Neuronal stem cell (in vitro differentiated cells): ENCODE data around the gene MAB21L4.

Source experiments
- DNase-seq: peaks from one replicate; pipeline ENCODE4 v3.0.0-alpha.2; 2013; ENCODE audit warnings: low spot score
- H2AFZ ChIP-seq: one replicate; pipeline ENCODE4 v1.6.1; 2013; ENCODE audit warnings: mild to moderate bottlenecking, low read length, inconsistent platforms
- H2AK5ac ChIP-seq: 2 replicates; pipeline ENCODE4 v1.6.1; 2013; ENCODE audit warnings: low read depth, mild to moderate bottlenecking, inconsistent platforms, low read length, moderate library complexity, mixed read lengths
- H2BK120ac ChIP-seq: 2 replicates; pipeline ENCODE4 v1.6.1; 2013; ENCODE audit warnings: low read depth, mild to moderate bottlenecking, inconsistent platforms, low read length, moderate library complexity, mixed read lengths
- H2BK12ac ChIP-seq: one replicate; pipeline ENCODE4 v1.6.1; 2013; ENCODE audit warnings: low read length, inconsistent platforms
- H2BK15ac ChIP-seq: 2 replicates; pipeline ENCODE4 v1.6.1; 2013; ENCODE audit warnings: mild to moderate bottlenecking, low read length, inconsistent platforms, mixed read lengths
- H2BK5ac ChIP-seq: one replicate; pipeline ENCODE4 v1.6.1; 2013; ENCODE audit warnings: inconsistent platforms, mild to moderate bottlenecking, low read length, moderate library complexity
- H3K14ac ChIP-seq: one replicate; pipeline ENCODE4 v1.6.1; 2013; ENCODE audit warnings: low read length, inconsistent platforms
- H3K18ac ChIP-seq: 2 replicates; pipeline ENCODE4 v1.6.1; 2013; ENCODE audit warnings: low read length, inconsistent platforms
- H3K23ac ChIP-seq: 2 replicates; pipeline ENCODE4 v1.6.1; 2013; ENCODE audit warnings: low read depth, mild to moderate bottlenecking, mixed read lengths, low read length, inconsistent platforms; ENCODE audit not compliant: poor library complexity
- H3K27ac ChIP-seq: replicated peaks from 3 replicates; pipeline ENCODE4 v1.5.1; 2013; ENCODE audit warnings: low read length, inconsistent platforms
- H3K27me3 ChIP-seq, 3 experiments: 2 replicates each; pipeline ENCODE4 v1.6.1; 2013; ENCODE audit warnings: low read length in 3 of 3, mild to moderate bottlenecking in 2 of 3, inconsistent platforms in 1 of 3, low read depth in 1 of 3, mixed read lengths in 1 of 3, moderate library complexity in 1 of 3; ENCODE audit not compliant: control insufficient read depth in 3 of 3, insufficient read depth in 3 of 3
- H3K36me3 ChIP-seq, 2 donors: replicated peaks in 1 of 2; 2 replicates each; pipeline ENCODE4 v1.6.1; 2013; ENCODE audit warnings: low read length in 2 of 2; ENCODE audit not compliant: control insufficient read depth in 2 of 2, insufficient read depth in 2 of 2
- H3K4ac ChIP-seq: 2 replicates; pipeline ENCODE4 v1.6.1; 2013; ENCODE audit warnings: inconsistent platforms, mild to moderate bottlenecking, low read length, moderate library complexity
- H3K4me1 ChIP-seq, 2 donors: 1 replicate in 1 of 2; 2 replicates in 1 of 2; pipeline ENCODE4 v1.6.1; 2013; ENCODE audit warnings: low read length in 2 of 2, low read depth in 1 of 2; ENCODE audit not compliant: control insufficient read depth in 2 of 2, insufficient read depth in 1 of 2
- H3K4me2 ChIP-seq: one replicate; pipeline ENCODE4 v1.6.1; 2013; ENCODE audit warnings: mild to moderate bottlenecking, low read length, inconsistent platforms; ENCODE audit not compliant: insufficient read depth, poor library complexity, severe bottlenecking
- H3K4me3 ChIP-seq, 2 donors: 2 replicates each; pipeline ENCODE4 v1.5.1; 2013; ENCODE audit warnings: low read length in 2 of 2, mild to moderate bottlenecking in 2 of 2, inconsistent platforms in 1 of 2, moderate library complexity in 1 of 2
- H3K79me1 ChIP-seq: one replicate; pipeline ENCODE4 v1.6.1; 2013; ENCODE audit warnings: low read depth, mild to moderate bottlenecking, inconsistent platforms, low read length, moderate library complexity
- H3K9ac ChIP-seq: one replicate; pipeline ENCODE4 v1.6.1; 2013; ENCODE audit warnings: mild to moderate bottlenecking, low read depth, low read length, inconsistent platforms; ENCODE audit not compliant: poor library complexity
- H3K9me3 ChIP-seq, 2 donors: replicated peaks in 1 of 2; 2 replicates each; pipeline versions ENCODE3 to v1.6.1; 2013; ENCODE audit warnings: low read length in 2 of 2, mild to moderate bottlenecking in 2 of 2, inconsistent platforms in 1 of 2, low read depth in 1 of 2, mixed read lengths in 1 of 2, moderate library complexity in 1 of 2; ENCODE audit not compliant: control insufficient read depth in 2 of 2, insufficient read depth in 1 of 2
- H4K8ac ChIP-seq: one replicate; pipeline ENCODE4 v1.6.1; 2013; ENCODE audit warnings: low read depth, mild to moderate bottlenecking, inconsistent platforms, low read length, moderate library complexity
- H4K91ac ChIP-seq: one replicate; pipeline ENCODE4 v1.6.1; 2013; ENCODE audit warnings: low read length, low read depth, mild to moderate bottlenecking, inconsistent platforms; ENCODE audit not compliant: poor library complexity
- WGBS, 2 donors: extraction: QIAGEN DNeasy Blood & Tissue Kit; methylation state at CpG; one replicate each; pipeline ENCODE4 v1.1.7; 2013; ENCODE audit warnings: missing lambda C conversion rate in 2 of 2, mixed read lengths in 1 of 2; ENCODE audit not compliant: insufficient read length in 2 of 2, insufficient replicate concordance in 1 of 2; ENCODE audit errors: extremely low coverage in 2 of 2; 5-methylcytosine and 5-hydroxymethylcytosine counted together

MAB21L4 gene

DNA sequence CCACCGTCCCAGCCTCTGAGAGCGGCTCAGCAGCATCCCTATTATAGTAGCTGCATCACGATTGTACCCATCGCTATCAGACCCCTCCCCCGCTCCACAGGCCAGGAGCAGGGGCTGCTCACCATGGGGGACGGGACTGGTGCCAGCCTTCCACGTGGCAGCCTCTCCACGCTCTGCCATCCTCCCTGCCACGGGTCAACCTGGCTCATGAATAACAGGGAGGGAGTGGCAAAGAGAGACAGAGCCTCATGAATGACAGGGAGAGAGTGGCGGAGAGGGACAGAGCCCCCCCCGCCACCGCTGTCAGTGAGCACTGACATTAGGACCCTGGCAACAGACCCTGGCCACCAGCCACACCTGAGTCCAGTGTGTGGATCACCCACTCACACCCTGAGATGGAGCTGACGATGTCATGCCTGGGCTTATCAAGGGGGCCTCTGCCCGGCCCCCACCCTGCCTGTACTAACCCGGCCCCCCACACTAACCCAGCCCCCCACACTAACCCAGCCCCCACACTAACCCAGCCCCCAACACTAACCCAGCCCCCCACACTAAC is 27.1 kb upstream of the MAB21L4 start:
- Histone ChIP-seq H3K27me3 (peaks cover 0 to 35% (median 0%) of the 10 kb centered on the region in 3 experiments), H2BK15ac (peak overlapping the region; percentile 67), H4K8ac (peak overlapping the region; percentile 43), H3K4me1 (peaks cover 0 to 2% of the 10 kb centered on the region in 2 donors), H4K91ac (peak overlapping the region; percentile 85), H2BK12ac (no peak overlapping the region), H2AK5ac (peak overlapping the region; percentile 93), H3K9ac (peak overlapping the region; percentile 44), H3K14ac (peak overlapping the region; percentile 17), H2BK120ac (no peak overlapping the region), H3K79me1 (peaks cover 5% of the 10 kb centered on the region), H3K27ac (peak overlapping the region; percentile 6), H3K4ac (no peak overlapping the region), H3K18ac (peak overlapping the region; percentile 87), H3K36me3 (no peaks in the 10 kb centered on the region), H3K4me2 (no peak overlapping the region), H3K9me3 (no peaks in the 10 kb centered on the region), H2AFZ (no peak overlapping the region), H3K23ac (peak overlapping the region; percentile 52), H3K4me3 (no peak overlapping the region), H2BK5ac (no peak overlapping the region)
- WGBS, 2 donors, result no CpG with 5 or more reads among the region's 15 CpGs
- no peak for DNase-seq

DNA sequence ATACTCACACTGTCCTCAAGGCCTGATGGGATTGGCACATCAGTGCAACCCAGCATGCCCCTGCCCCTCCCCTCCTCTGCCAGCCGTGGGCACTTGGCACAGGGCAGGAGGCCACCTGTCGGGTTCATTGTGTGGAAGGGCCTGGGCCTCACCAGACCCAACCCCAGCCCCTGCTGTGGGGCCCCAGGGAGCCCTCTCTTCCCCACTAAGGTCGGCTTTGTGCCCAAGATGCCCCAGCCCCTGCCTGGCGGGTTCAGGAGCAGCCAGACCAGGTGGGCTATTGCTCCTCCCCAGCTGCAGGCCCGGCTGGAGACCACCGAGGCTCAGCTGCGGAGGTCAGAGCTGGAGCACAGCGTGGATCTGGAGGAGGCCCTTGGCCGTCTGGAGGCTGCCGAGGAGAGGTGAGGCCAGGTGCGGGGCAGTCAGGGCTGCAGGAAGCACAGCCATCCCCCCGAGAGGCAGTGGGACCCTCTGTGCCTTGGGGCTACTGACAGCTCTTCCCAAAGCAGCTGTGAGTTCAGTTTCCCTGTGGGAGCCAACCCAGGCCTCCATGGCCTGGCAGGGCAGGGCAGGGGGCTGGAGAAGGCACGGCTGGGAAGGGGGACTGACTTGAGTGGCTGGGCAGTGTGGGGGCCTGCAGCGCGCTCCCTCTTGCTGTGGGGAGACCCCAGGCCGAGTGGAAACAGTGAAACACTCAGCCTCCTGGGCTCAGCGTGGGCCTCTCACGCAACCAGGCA is 26.5 kb upstream of the MAB21L4 start:
- no peaks in the 10 kb centered on the region for H3K9me3 ChIP-seq
- peak overlapping the region; percentile 85 for H4K91ac ChIP-seq
- no peak overlapping the region for H3K4me3 ChIP-seq
- H2AK5ac ChIP-seq, result peak overlapping the region; percentile 93
- peak overlapping the region; percentile 75 for H2BK15ac ChIP-seq
- no peaks in the 10 kb centered on the region for H3K36me3 ChIP-seq
- no peak overlapping the region for H3K4me2 ChIP-seq
- no CpG with 5 or more reads among the region's 18 CpGs for WGBS, 2 donors
- H3K18ac ChIP-seq, result peak overlapping the region; percentile 87
- peaks cover 0 to 2% of the 10 kb centered on the region in 2 donors for H3K4me1 ChIP-seq
- H3K27me3 ChIP-seq, result peaks cover 0 to 42% (median 0%) of the 10 kb centered on the region in 3 experiments
- H3K4ac ChIP-seq, result no peak overlapping the region
- no peak for DNase-seq
- no peak overlapping the region for H2BK5ac ChIP-seq
- no peak overlapping the region for H2BK12ac ChIP-seq
- no peak overlapping the region for H2AFZ ChIP-seq
- H3K79me1 ChIP-seq, result peaks cover 5% of the 10 kb centered on the region
- peak overlapping the region; percentile 43 for H4K8ac ChIP-seq
- peak overlapping the region; percentile 6 for H3K27ac ChIP-seq
- peak overlapping the region; percentile 21 for H3K9ac ChIP-seq
- peak overlapping the region; percentile 71 for H3K14ac ChIP-seq
- H3K23ac ChIP-seq, result peak overlapping the region; percentile 43
- H2BK120ac ChIP-seq, result no peak overlapping the region

- Histone ChIP-seq H3K79me1 (peaks cover 5% of the 10 kb centered on the region), H3K4me3 (no peak overlapping the region), H4K91ac (no peak overlapping the region), H3K4ac (no peak overlapping the region), H2BK15ac (peak overlapping the region; percentile 75), H3K14ac (no peak overlapping the region), H3K4me2 (no peak overlapping the region), H3K4me1 (peaks cover 0 to 5% of the 10 kb centered on the region in 2 donors), H2BK120ac (no peak overlapping the region), H2AFZ (no peak overlapping the region), H2AK5ac (peak overlapping the region; percentile 93), H2BK12ac (peak overlapping the region; percentile 41), H3K9me3 (no peaks in the 10 kb centered on the region), H3K18ac (peak overlapping the region; percentile 57), H3K27ac (no peak overlapping the region), H4K8ac (peak overlapping the region; percentile 3), H3K23ac (no peak overlapping the region), H3K36me3 (no peaks in the 10 kb centered on the region), H3K9ac (peak overlapping the region; percentile 44), H3K27me3 (peaks cover 0 to 44% (median 0%) of the 10 kb centered on the region in 3 experiments), H2BK5ac (no peak overlapping the region)
- WGBS, 2 donors, result no CpG with 5 or more reads among the region's 1 CpG
- no peak for DNase-seq
These were observed 26.0 kb upstream of the MAB21L4 start for GRCh38 chr2:240921995-240922244.

DNA sequence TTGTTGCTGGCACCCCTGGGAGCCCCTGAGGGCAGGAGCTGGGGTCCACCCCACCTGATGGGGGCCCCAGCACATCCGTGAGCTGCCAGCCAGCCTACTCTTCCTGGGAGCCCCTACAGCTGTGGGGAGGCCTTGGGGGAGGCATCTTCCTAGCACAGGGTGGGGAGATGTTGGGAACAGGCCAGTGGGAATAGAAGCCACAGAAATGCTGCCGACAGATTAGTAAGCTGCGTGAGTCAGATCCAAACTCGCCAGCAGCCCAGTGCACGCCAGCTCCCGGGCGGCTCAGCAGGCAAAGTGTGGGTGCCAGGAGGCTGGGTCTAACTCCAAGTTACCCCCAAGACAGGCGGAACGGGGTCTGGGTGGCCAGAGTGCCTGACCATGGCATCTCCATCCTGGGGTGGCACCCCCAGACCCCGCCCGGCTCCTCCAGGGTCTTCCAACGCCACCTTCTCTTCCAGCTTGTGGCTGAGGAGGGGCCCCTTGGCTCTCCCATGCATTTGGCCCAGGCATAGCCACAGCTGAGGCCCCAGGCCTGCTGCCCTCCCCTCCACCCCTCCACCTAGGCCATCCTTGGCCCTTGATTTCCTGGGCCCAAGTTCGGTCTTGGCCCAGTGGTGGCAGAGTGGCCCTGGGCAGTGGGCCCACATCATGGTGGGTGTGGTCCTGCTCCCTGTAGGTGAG is 25.5 kb upstream of the MAB21L4 start:
- Histone ChIP-seq H3K14ac (no peak overlapping the region), H3K9ac (peak overlapping the region; percentile 44), H3K4me2 (no peak overlapping the region), H3K23ac (no peak overlapping the region), H2BK12ac (peak overlapping the region; percentile 41), H3K79me1 (peaks cover 5% of the 10 kb centered on the region), H3K4me1 (peaks cover 3 to 7% of the 10 kb centered on the region in 2 donors), H3K27ac (no peak overlapping the region), H3K36me3 (no peaks in the 10 kb centered on the region), H3K4me3 (no peak overlapping the region), H3K27me3 (peaks cover 0 to 45% (median 0%) of the 10 kb centered on the region in 3 experiments), H2BK120ac (no peak overlapping the region), H3K18ac (peak overlapping the region; percentile 57), H3K9me3 (no peaks in the 10 kb centered on the region), H3K4ac (peak overlapping the region; percentile 66), H4K91ac (no peak overlapping the region), H2AFZ (no peak overlapping the region), H2BK15ac (peak overlapping the region; percentile 75), H2AK5ac (peak overlapping the region; percentile 93), H2BK5ac (no peak overlapping the region), H4K8ac (no peak overlapping the region)
- WGBS, 2 donors, result no CpG with 5 or more reads among the region's 13 CpGs
- DNase-seq, result no peak
